Panc1 (cell line): ENCODE measurements around the gene EFR3B. TPM values are rescaled to one million over a fixed set of nuclear protein-coding genes. Genes with fewer than 3 reads are reported as not detected.

Source experiments
- ATAC-seq: fragments of 200-7000 bp; cut with Tn5 transposase; 2 replicates; pipeline ENCODE4 v1.9.1; 2020; ENCODE audit warnings: mild to moderate bottlenecking, moderate library complexity
- BruUV-seq: library from RNA; stranded (reverse); fragments of 400-500 nt; replicated peaks from 2 replicates; lab custom pipeline; 2021; lab: Mats Ljungman, UMichigan
- CTCF ChIA-PET: fragments of 300-600 bp; sonication (Branson Sonifier 250); formaldehyde crosslinking; loops from one replicate; lab custom pipeline; 2022; ENCODE audit warnings: antibody characterized with exemption; lab: Charles Lee
- POLR2A ChIA-PET: fragments of 300-600 bp; sonication (Branson Sonifier 250); formaldehyde crosslinking; loops from one replicate; lab custom pipeline; 2022; ENCODE audit warnings: antibody characterized with exemption; lab: Charles Lee
- DNase-seq: peaks from one replicate; pipeline ENCODE4 v3.0.0-alpha.2; 2010; ENCODE audit warnings: low read depth, low spot score
- H3K27ac ChIP-seq: 2 replicates; pipeline ENCODE4 v1.5.1; 2011; ENCODE audit warnings: mild to moderate bottlenecking, low read length, inconsistent platforms
- H3K27me3 ChIP-seq: fragments of 200-500 bp; sonication (Bioruptor generic); 2 replicates; pipeline ENCODE4 v1.6.0; 2014; ENCODE audit warnings: low read length, inconsistent platforms; ENCODE audit not compliant: control insufficient read depth, insufficient read depth
- H3K36me3 ChIP-seq: fragments of 200-500 bp; sonication (Bioruptor generic); 2 replicates; pipeline ENCODE4 v1.5.1; 2014; ENCODE audit warnings: inconsistent platforms, mild to moderate bottlenecking, low read length, moderate library complexity; ENCODE audit not compliant: control insufficient read depth, insufficient read depth
- H3K4me1 ChIP-seq: 2 replicates; pipeline ENCODE4 v1.5.1; 2011; ENCODE audit warnings: inconsistent platforms, mild to moderate bottlenecking, low read length, moderate library complexity; ENCODE audit not compliant: control insufficient read depth, insufficient read depth
- H3K4me3 ChIP-seq, 2 experiments: 2 replicates each; pipeline ENCODE4 v1.5.1; 2011 to 2012; ENCODE audit warnings: low read depth in 2 of 2, low read length in 2 of 2, mild to moderate bottlenecking in 2 of 2, inconsistent platforms in 1 of 2, moderate library complexity in 1 of 2
- H3K9me3 ChIP-seq: fragments of 200-500 bp; sonication (Bioruptor generic); 2 replicates; pipeline ENCODE4 v1.5.1; 2014; ENCODE audit warnings: low read depth, mild to moderate bottlenecking, inconsistent platforms, low read length, moderate library complexity; ENCODE audit not compliant: control insufficient read depth, insufficient read depth
- CTCF ChIP-seq: fragments of 450-650 bp; IDR thresholded peaks from 2 replicates; pipeline ENCODE4 v1.5.1; 2017; ENCODE audit warnings: mild to moderate bottlenecking
- POLR2AphosphoS5 ChIP-seq: IDR thresholded peaks from 2 replicates; pipeline ENCODE4 v1.6.1; 2012; ENCODE audit warnings: mild to moderate bottlenecking, low read depth, low read length, moderate library complexity
- REST ChIP-seq, 2 experiments: IDR thresholded peaks; 2 replicates each; pipeline ENCODE4 v1.6.1; 2011 to 2012; ENCODE audit warnings: low read depth in 2 of 2, control low read depth in 1 of 2, low read length in 1 of 2, mild to moderate bottlenecking in 1 of 2, moderate library complexity in 1 of 2; ENCODE audit not compliant: insufficient read depth in 1 of 2
- SIN3A ChIP-seq: IDR thresholded peaks from 2 replicates; pipeline ENCODE4 v1.6.1; 2012; ENCODE audit warnings: low read depth, mild to moderate bottlenecking, low read length, moderate library complexity, borderline replicate concordance; ENCODE audit not compliant: insufficient read depth
- TCF7L2 ChIP-seq: IDR thresholded peaks from 2 replicates; pipeline ENCODE4 v1.6.1; 2011; ENCODE audit warnings: mild to moderate bottlenecking, low read depth, low read length, inconsistent platforms
- in situ Hi-C: cut with HindIII; loops from 2 replicates; pipeline ENCODE4 v1.10.0; 2016; ENCODE audit warnings: low sequenced_read_pairs, low pct_unique_long_range_greater_than_20kb
- intact Hi-C: fragments of 100-400 bp; cut with micrococcal nuclease; formaldehyde crosslinking; loops from one replicate; pipeline ENCODE4 v1.10.0; 2022; ENCODE audit not compliant: unreplicated experiment
- total RNA-seq: library from RNA; stranded (reverse); gene quantifications from one replicate; pipeline ENCODE4 v1.2.1, GENCODE V29; 2021; ENCODE audit not compliant: unreplicated experiment

EFR3B gene
- total RNA-seq, 1 experiment from 2014 or later, result 8.9 TPM

GRCh38 chr2:25131567-25132298, 89.9 kb downstream of the EFR3B start:
- Histone ChIP-seq H3K4me1 (no peaks in the 10 kb centered on the region), H3K9me3 (no peaks in the 10 kb centered on the region), H3K27ac (no peak overlapping the region), H3K27me3 (no peaks in the 10 kb centered on the region), H3K36me3 (no peaks in the 10 kb centered on the region), H3K4me3 (peak overlapping the region in 1 of 2 experiments; percentile 9; a peak in 1 of 4 replicates)
- no peak for TF ChIP-seq POLR2AphosphoS5
- TF ChIP-seq SIN3A, result no peak
- no peak for TF ChIP-seq REST (IDR thresholded peaks at IDR 0.05; ENCODE audit: insufficient read depth in 1 of 2, low read depth in 2 of 2, low read length in 1 of 2)
- no peak for TF ChIP-seq CTCF
- TF ChIP-seq TCF7L2, result no peak
- intact Hi-C loops (no loop called here), in situ Hi-C loops (no loop called here)
- ATAC-seq (peak; percentile 47; the same call in 1 of the 2 replicates), DNase-seq (no peak)
- ChIA-PET POLR2A (no interaction called here), CTCF (no interaction called here)
- BruUV-seq, result no TSS peak

DNA sequence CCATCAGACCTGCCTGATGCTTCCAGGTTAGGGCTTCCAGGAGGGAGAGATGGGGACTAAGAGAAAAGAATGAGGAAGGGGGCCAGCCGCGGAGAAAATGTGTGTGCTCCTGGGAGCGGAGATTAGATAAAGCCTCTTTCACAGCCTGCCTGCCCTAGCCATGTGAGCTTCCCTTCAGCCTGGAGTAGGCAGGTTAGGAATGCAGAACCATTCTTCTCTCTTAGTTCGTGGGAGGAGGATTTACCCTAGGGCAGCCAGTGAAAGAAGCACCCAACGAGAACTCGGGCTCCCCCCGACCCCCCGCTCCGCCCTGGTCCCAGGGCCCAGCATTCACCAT, 90.4 kb downstream of the EFR3B start:
- ChIA-PET CTCF (interaction anchor here (0.6 kb wide), 1 partner anchor 94 kb away, joined by 4 read pairs; no protein-coding TSS in a partner anchor), POLR2A (no interaction called here)
- no peak for DNase-seq
- Histone ChIP-seq H3K27me3 (no peaks in the 10 kb centered on the region), H3K4me3 (peak overlapping the region in 1 of 2 experiments; percentile 9; a peak in 1 of 4 replicates), H3K27ac (no peak overlapping the region), H3K9me3 (no peaks in the 10 kb centered on the region), H3K36me3 (no peaks in the 10 kb centered on the region), H3K4me1 (no peaks in the 10 kb centered on the region)
- no peak for ATAC-seq
- BruUV-seq, result no TSS peak
- TF ChIP-seq CTCF (no peak), SIN3A (no peak), REST (IDR thresholded peaks at IDR 0.05; ENCODE audit: insufficient read depth in 1 of 2, low read depth in 2 of 2, low read length in 1 of 2) (no peak), TCF7L2 (no peak), POLR2AphosphoS5 (no peak)
- intact Hi-C loops, result no loop called here
- in situ Hi-C loops, result no loop called here
